ENCODE results near the gene CFAP251. TPM values are rescaled to one million over a fixed set of nuclear protein-coding genes. Genes with fewer than 3 reads are reported as not detected.

Gene CFAP251
- total and polyA plus RNA-seq, 2 donors (not counting 3 experiments of a cell fraction or from before 2014, with no cell fraction given) = 3.3 to 4.0 TPM

DNA sequence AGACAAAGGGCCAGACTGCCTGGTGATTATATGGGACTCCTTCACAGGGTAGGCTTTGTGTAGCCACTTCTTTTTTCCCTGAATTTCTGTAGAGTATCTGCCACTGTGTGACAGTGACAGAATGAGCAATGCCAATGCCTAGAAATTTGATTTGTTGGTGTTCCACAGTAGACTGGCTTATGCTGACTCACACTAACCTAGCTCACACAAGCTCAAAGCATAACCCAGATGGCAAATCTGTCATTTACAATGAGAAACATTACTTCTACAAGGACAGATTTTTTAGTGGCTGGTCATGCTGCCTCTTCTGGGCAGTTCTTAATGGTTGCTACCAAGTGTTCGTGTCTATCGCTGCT is 15.9 kb downstream of the CFAP251 start:
- no peak overlapping the region for H3K27ac ChIP-seq (ENCODE audit: insufficient read depth, low read depth, low read length)
- H3K4me1 ChIP-seq (ENCODE audit: control insufficient read depth, extremely low read depth, insufficient read depth, low read length) = peaks cover 3% of the 10 kb centered on the region
- DNase-seq (ENCODE audit: low read depth, low spot score) = no peak
- H3K9me3 ChIP-seq (replicated peaks; ENCODE audit: control insufficient read depth, insufficient read depth, low read length) = no peaks in the 10 kb centered on the region
- no peak overlapping the region for H3K9ac ChIP-seq (replicated peaks; ENCODE audit: extremely low read depth, insufficient read depth, low read length)
- H3K4me3 ChIP-seq (replicated peaks in 1 of 3; ENCODE audit: insufficient read depth in 1 of 3, low read depth in 1 of 3, low read length in 3 of 3) = no peak overlapping the region
- H2AFZ ChIP-seq (ENCODE audit: low read depth, low read length) = no peak overlapping the region
- no peaks in the 10 kb centered on the region for H3K9me1 ChIP-seq (replicated peaks; ENCODE audit: control insufficient read depth, extremely low read depth, insufficient read depth, low read length)
- CTCF ChIA-PET = no interaction called here
- dilution Hi-C loops (cut with MboI; ENCODE audit: extremely low pct_ligation_motif_present, low sequenced_read_pairs) (no loop called here), intact Hi-C loops (cut with micrococcal nuclease) (no loop called here)
- H3K79me2 ChIP-seq (ENCODE audit: control insufficient read depth, insufficient read depth, low read length) = no peaks in the 10 kb centered on the region
- H4K20me1 ChIP-seq (replicated peaks; ENCODE audit: control insufficient read depth, extremely low read depth, insufficient read depth, low read length) = no peaks in the 10 kb centered on the region
- POLR2A ChIA-PET = interaction anchor here (0.6 kb wide), 1 partner anchor 72 kb away, joined by 3 read pairs; no protein-coding TSS in a partner anchor
- H3K36me3 ChIP-seq (ENCODE audit: control insufficient read depth in 2 of 2, extremely low read depth in 1 of 2, insufficient read depth in 2 of 2, low read length in 2 of 2) = no peaks in the 10 kb centered on the region
- no TSS peak for BruUV-seq (replicated peaks)
- no peak for FAIRE-seq
- TF ChIP-seq CTCF (IDR thresholded peaks at IDR 0.05; ENCODE audit: extremely low read depth in 1 of 2, insufficient read depth in 1 of 2, low read depth in 1 of 2, low read length in 2 of 2) (no peak), FOS (IDR thresholded peaks at IDR 0.05; ENCODE audit: borderline replicate concordance, insufficient read depth, low read length) (no peak), JUN (IDR thresholded peaks at IDR 0.05; ENCODE audit: borderline replicate concordance, insufficient read depth, insufficient read length, low read depth) (no peak), POLR2AphosphoS5 (IDR thresholded peaks at IDR 0.05; ENCODE audit: insufficient read depth, low read depth, low read length) (no peak)
- H3K27me3 ChIP-seq (ENCODE audit: control insufficient read depth in 2 of 2, insufficient read depth in 2 of 2, low read length in 2 of 2) = no peaks in the 10 kb centered on the region
- H3K4me2 ChIP-seq (ENCODE audit: insufficient read depth, low read length) = no peak overlapping the region

GRCh38 chr12:121937654-121938053 is 19.3 kb downstream of the CFAP251 start:
- POLR2A ChIA-PET = no interaction called here
- DNase-seq (ENCODE audit: low read depth, low spot score) (no peak), FAIRE-seq (no peak)
- Histone ChIP-seq H3K4me2 (ENCODE audit: insufficient read depth, low read length) (no peak overlapping the region), H3K9me1 (replicated peaks; ENCODE audit: control insufficient read depth, extremely low read depth, insufficient read depth, low read length) (no peaks in the 10 kb centered on the region), H2AFZ (ENCODE audit: low read depth, low read length) (no peak overlapping the region), H3K27ac (ENCODE audit: insufficient read depth, low read depth, low read length) (no peak overlapping the region), H3K4me1 (ENCODE audit: control insufficient read depth, extremely low read depth, insufficient read depth, low read length) (no peaks in the 10 kb centered on the region), H3K4me3 (replicated peaks in 1 of 3; ENCODE audit: insufficient read depth in 1 of 3, low read depth in 1 of 3, low read length in 3 of 3) (no peak overlapping the region), H3K36me3 (ENCODE audit: control insufficient read depth in 2 of 2, extremely low read depth in 1 of 2, insufficient read depth in 2 of 2, low read length in 2 of 2) (no peaks in the 10 kb centered on the region), H3K79me2 (ENCODE audit: control insufficient read depth, insufficient read depth, low read length) (no peaks in the 10 kb centered on the region), H3K9ac (replicated peaks; ENCODE audit: extremely low read depth, insufficient read depth, low read length) (no peak overlapping the region), H3K9me3 (replicated peaks; ENCODE audit: control insufficient read depth, insufficient read depth, low read length) (no peaks in the 10 kb centered on the region), H4K20me1 (replicated peaks; ENCODE audit: control insufficient read depth, extremely low read depth, insufficient read depth, low read length) (no peaks in the 10 kb centered on the region), H3K27me3 (ENCODE audit: control insufficient read depth in 2 of 2, insufficient read depth in 2 of 2, low read length in 2 of 2) (no peaks in the 10 kb centered on the region)
- TF ChIP-seq MYC (IDR thresholded peaks at IDR 0.05; ENCODE audit: low read depth, low read length) (no peak), POLR2AphosphoS5 (IDR thresholded peaks at IDR 0.05; ENCODE audit: insufficient read depth, low read depth, low read length) (no peak), GATA2 (IDR thresholded peaks at IDR 0.05; ENCODE audit: insufficient read depth, insufficient read length, low read depth, low read length) (no peak), FOS (IDR thresholded peaks at IDR 0.05; ENCODE audit: borderline replicate concordance, insufficient read depth, low read length) (no peak), JUN (IDR thresholded peaks at IDR 0.05; ENCODE audit: borderline replicate concordance, insufficient read depth, insufficient read length, low read depth) (no peak), POLR2A (IDR thresholded peaks at IDR 0.05; ENCODE audit: low read depth, low read length) (no peak)
- TF ChIP-seq, protein P1, sequence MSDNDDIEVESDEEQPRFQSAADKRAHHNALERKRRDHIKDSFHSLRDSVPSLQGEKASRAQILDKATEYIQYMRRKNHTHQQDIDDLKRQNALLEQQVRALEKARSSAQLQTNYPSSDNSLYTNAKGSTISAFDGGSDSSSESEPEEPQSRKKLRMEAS (IDR thresholded peaks at IDR 0.05; ENCODE audit: insufficient read depth, insufficient read length) = no peak
- dilution Hi-C loops (cut with MboI; ENCODE audit: extremely low pct_ligation_motif_present, low sequenced_read_pairs) = no loop called here
- intact Hi-C loops (cut with micrococcal nuclease) = no loop called here
- CTCF ChIA-PET = no interaction called here
- no TSS peak for BruUV-seq (replicated peaks)
